DOHH2 (cell line): Measurements from ENCODE around the gene ITGB1BP1.

ENCODE experiments used
- H3F3A ChIP-seq: fragments of 200-600 bp; sonication (generic), shearing (Covaris generic); 2 replicates; pipeline ENCODE4 v1.6.0; 2016; ENCODE audit warnings: antibody characterized with exemption, mild to moderate bottlenecking; ENCODE audit not compliant: control insufficient read depth, insufficient read depth
- H3K27ac ChIP-seq: fragments of 200-600 bp; sonication (generic); 2 replicates; pipeline ENCODE4 v1.5.1; 2014; ENCODE audit warnings: low read depth, mild to moderate bottlenecking, low read length, moderate library complexity
- H3K27me3 ChIP-seq: fragments of 200-600 bp; sonication (generic); 2 replicates; pipeline ENCODE4 v1.6.1; 2014; ENCODE audit warnings: mild to moderate bottlenecking, low read length, mixed read lengths; ENCODE audit not compliant: control insufficient read depth
- H3K36me3 ChIP-seq: fragments of 200-600 bp; sonication (generic); 2 replicates; pipeline ENCODE4 v1.6.1; 2014; ENCODE audit warnings: mild to moderate bottlenecking, low read length, moderate library complexity, mixed read lengths; ENCODE audit not compliant: control insufficient read depth
- H3K4me1 ChIP-seq: fragments of 200-600 bp; sonication (generic); 2 replicates; pipeline ENCODE4 v1.6.1; 2014; ENCODE audit warnings: mild to moderate bottlenecking, low read length, mixed read lengths; ENCODE audit not compliant: control insufficient read depth
- H3K4me2 ChIP-seq: fragments of 200-600 bp; sonication (generic); 2 replicates; pipeline ENCODE4 v1.6.0; 2014; ENCODE audit warnings: mild to moderate bottlenecking, low read length, moderate library complexity
- H3K4me3 ChIP-seq: fragments of 200-600 bp; sonication (generic); 2 replicates; pipeline ENCODE4 v1.5.1; 2014; ENCODE audit warnings: mild to moderate bottlenecking, low read length, mixed read lengths
- H3K79me2 ChIP-seq: fragments of 200-600 bp; sonication (generic); 2 replicates; pipeline ENCODE4 v1.6.1; 2014; ENCODE audit warnings: mild to moderate bottlenecking, low read length, mixed read lengths; ENCODE audit not compliant: control insufficient read depth
- H3K9me2 ChIP-seq: fragments of 200-600 bp; sonication (generic); replicated peaks from 2 replicates; pipeline ENCODE4 v1.6.1; 2014; ENCODE audit warnings: mild to moderate bottlenecking, low read length, mixed read lengths; ENCODE audit not compliant: control insufficient read depth
- H3K9me3 ChIP-seq: fragments of 200-600 bp; sonication (generic); 2 replicates; pipeline ENCODE4 v1.6.1; 2014; ENCODE audit warnings: antibody characterized with exemption, low read length, mixed read lengths; ENCODE audit not compliant: control insufficient read depth, insufficient read depth
- H4K20me1 ChIP-seq: fragments of 200-600 bp; sonication (generic); 2 replicates; pipeline ENCODE4 v1.6.0; 2014; ENCODE audit warnings: low read depth, mild to moderate bottlenecking, antibody characterized with exemption, low read length, moderate library complexity; ENCODE audit not compliant: control insufficient read depth, insufficient read depth
- EZH2phosphoT487 ChIP-seq: fragments of 200-600 bp; sonication (generic); IDR thresholded peaks from 2 replicates; pipeline ENCODE4 v1.6.1; 2017; ENCODE audit warnings: borderline replicate concordance, mild to moderate bottlenecking, antibody characterized with exemption, low read length, moderate library complexity, mixed read lengths
- TF ChIP-seq, protein P1 (sequence below): fragments of 200-600 bp; sonication (generic); IDR thresholded peaks from one replicate; pipeline ENCODE4 v1.5.1; 2014; ENCODE audit warnings: antibody characterized with exemption, mild to moderate bottlenecking, low read depth, low read length; ENCODE audit not compliant: poor library complexity, severe bottlenecking

ITGB1BP1 gene

DNA sequence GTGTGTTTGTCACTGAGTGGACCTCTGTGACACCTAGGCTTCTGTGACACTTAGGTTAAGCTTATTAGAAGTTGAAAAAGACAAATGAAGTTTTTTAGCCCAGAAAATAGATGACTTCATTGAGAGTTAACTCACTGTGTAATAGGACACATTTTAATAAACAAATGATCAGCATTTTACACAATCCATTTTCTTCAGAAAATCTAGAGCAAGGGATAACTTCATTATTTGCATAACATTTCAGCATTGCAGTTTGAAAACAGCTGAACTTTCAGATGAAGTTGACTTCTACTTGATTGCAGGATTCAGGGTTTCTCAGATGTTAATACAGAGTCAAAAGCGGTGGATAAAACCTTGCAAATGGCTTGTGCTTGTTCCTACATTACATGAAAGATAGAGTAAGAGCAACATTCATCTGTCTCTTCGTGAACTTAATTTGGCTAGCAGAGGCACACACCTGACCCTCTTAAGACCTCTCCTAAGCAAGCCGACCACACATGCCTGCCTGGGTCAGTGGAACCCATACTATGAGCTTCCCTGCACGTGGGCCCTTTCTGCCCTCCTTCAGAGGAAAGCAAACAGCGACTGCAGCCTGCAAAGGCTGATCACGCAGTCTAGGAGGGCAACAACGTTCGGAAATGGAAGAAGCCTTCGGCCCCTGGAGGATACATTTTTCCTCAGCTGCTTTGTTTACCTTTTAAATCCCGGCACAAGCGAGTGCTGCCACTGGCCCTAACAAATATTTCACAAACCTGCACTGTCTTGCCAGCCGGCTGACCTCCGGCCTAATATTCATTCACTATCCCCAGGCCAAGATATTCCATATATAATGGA is 16.6 kb downstream of the ITGB1BP1 start:
- Histone ChIP-seq H4K20me1 (peaks cover 6% of the 10 kb centered on the region; the same call in 1 of the 2 replicates), H3F3A (peaks cover 22% of the 10 kb centered on the region; the same call in 1 of the 2 replicates), H3K4me2 (no peak overlapping the region), H3K79me2 (no peaks in the 10 kb centered on the region), H3K27ac (no peak overlapping the region), H3K9me3 (no peaks in the 10 kb centered on the region), H3K4me3 (no peak overlapping the region), H3K4me1 (no peaks in the 10 kb centered on the region), H3K36me3 (peaks cover 34% of the 10 kb centered on the region), H3K9me2 (no peaks in the 10 kb centered on the region), H3K27me3 (no peaks in the 10 kb centered on the region)
- TF ChIP-seq, protein P1, sequence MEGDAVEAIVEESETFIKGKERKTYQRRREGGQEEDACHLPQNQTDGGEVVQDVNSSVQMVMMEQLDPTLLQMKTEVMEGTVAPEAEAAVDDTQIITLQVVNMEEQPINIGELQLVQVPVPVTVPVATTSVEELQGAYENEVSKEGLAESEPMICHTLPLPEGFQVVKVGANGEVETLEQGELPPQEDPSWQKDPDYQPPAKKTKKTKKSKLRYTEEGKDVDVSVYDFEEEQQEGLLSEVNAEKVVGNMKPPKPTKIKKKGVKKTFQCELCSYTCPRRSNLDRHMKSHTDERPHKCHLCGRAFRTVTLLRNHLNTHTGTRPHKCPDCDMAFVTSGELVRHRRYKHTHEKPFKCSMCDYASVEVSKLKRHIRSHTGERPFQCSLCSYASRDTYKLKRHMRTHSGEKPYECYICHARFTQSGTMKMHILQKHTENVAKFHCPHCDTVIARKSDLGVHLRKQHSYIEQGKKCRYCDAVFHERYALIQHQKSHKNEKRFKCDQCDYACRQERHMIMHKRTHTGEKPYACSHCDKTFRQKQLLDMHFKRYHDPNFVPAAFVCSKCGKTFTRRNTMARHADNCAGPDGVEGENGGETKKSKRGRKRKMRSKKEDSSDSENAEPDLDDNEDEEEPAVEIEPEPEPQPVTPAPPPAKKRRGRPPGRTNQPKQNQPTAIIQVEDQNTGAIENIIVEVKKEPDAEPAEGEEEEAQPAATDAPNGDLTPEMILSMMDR = no peak
- no peak for TF ChIP-seq EZH2phosphoT487

DNA sequence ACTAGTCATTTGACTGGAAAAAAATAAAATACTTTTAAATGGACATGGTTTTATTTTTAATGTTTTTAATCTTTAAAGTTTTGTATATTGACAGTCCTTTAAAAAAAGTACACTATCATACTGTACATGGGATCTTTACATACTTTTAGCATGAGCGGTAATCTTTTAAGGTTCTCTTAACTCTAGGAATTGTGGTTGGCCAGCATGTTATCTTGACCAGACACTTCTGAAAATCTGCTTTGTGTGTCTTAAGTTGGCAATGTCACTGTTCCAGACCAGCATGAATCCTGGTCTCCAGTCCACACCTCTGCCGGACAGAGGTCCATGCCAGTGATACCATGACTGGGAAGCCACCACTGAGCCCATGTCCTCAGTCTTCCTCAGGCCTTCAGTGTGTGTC is 17.7 kb downstream of the ITGB1BP1 start:
- H3K4me2 ChIP-seq = no peak overlapping the region
- H3K27ac ChIP-seq = no peak overlapping the region
- H3K9me3 ChIP-seq = no peaks in the 10 kb centered on the region
- no peaks in the 10 kb centered on the region for H3K79me2 ChIP-seq
- H3K9me2 ChIP-seq = no peaks in the 10 kb centered on the region
- no peaks in the 10 kb centered on the region; the same call in 1 of the 2 replicates for H3K4me1 ChIP-seq
- no peak overlapping the region for H3K4me3 ChIP-seq
- H4K20me1 ChIP-seq = peaks cover 6% of the 10 kb centered on the region; the same call in 1 of the 2 replicates
- no peak for TF ChIP-seq EZH2phosphoT487
- TF ChIP-seq, protein P1 = no peak
- peaks cover 22% of the 10 kb centered on the region; the same call in 1 of the 2 replicates for H3F3A ChIP-seq
- peaks cover 27% of the 10 kb centered on the region for H3K36me3 ChIP-seq
- H3K27me3 ChIP-seq = no peaks in the 10 kb centered on the region

DNA sequence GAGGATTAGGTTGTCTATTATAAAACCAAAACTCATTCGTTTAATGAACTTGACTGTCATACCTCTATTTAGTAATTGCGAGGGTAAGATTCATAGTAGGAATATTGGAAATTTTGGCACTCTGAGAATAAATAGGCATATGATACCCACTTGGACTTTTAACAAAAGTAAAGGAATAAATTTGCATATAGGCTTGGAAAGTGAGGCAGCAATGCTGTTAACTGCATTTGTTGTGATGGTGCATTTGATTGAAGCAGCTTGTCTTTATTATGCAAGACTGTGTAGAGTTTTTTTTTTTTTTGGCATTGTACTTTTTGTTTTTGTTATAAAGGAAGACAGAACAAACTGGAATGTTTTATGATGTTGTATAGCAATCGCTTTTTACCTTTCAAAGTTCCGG is 18.9 kb downstream of the ITGB1BP1 start:
- H3K4me1 ChIP-seq = peaks cover 3% of the 10 kb centered on the region
- no peak overlapping the region for H3K27ac ChIP-seq
- no peak overlapping the region for H3K4me2 ChIP-seq
- no peaks in the 10 kb centered on the region for H3K27me3 ChIP-seq
- no peaks in the 10 kb centered on the region for H3K9me2 ChIP-seq
- H3K9me3 ChIP-seq = no peaks in the 10 kb centered on the region
- peaks cover 22% of the 10 kb centered on the region; the same call in 1 of the 2 replicates for H3F3A ChIP-seq
- H3K79me2 ChIP-seq = no peaks in the 10 kb centered on the region
- H3K4me3 ChIP-seq = no peak overlapping the region
- TF ChIP-seq, protein P1 = no peak
- TF ChIP-seq EZH2phosphoT487 = no peak
- H3K36me3 ChIP-seq = peaks cover 21% of the 10 kb centered on the region
- H4K20me1 ChIP-seq = peaks cover 6% of the 10 kb centered on the region; the same call in 1 of the 2 replicates
